HG03460 (cell line): ENCODE data around the gene TPH1.

Source experiments
- ATAC-seq: cut with Tn5 transposase; IDR thresholded peaks from one replicate; pipeline ENCODE4 v1.9.1; 2021; ENCODE audit not compliant: unreplicated experiment

The TPH1 gene

DNA sequence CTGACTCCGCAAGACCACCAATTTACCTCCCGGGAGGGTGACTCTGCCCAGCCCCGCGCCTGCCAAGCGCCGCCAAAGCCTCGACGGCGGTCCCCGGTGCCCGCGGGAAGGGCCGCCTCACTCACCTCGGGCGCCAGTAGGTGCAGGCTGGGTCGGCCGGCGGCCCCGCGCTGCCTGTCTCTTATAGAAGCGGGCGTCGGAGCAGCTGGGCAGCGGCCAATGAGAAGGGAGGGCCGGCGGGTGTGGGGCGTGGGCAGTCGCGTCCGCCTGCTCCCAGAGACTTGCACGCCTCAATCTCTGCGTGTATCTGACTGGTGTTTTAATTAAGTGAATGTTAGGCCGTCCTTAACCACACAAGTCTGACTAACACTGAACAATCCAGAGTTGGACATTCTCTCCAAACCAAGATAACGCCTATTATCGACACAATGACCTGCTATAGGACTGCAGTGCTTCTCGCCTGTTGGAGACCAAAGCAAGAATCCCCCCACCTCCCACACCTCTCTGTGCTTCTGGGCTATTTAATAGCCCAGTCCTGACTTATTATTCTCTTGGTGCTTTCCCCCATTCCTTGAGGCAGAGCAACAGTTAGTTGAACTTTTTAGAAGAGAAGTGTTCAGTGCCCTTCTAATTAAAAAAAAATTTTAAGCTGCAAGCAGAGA is at the start of gene TPH1:
TPH1 (minus strand) TSS at position 154 of the 662 bp plus-strand sequence. CDS start 5,507 bp downstream, outside the sequence.
- ATAC-seq = no peak

DNA sequence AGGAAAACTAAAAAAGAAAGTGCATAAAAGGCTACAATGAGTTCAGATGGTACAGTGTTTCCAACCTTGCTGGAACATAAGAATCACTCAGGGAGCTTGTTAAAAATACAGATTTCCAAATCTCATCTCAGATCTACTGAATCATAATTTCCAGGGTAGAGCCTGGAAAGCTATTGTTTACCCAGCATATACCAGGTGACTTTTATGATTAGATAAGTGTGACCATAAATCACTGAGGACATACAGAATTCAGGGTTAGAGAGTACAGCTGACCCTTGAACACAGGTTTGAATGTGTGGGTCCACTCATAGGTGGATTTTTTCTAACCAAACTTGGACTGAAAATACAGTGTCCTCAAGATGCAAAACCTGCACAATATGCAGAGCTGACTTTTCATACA is 47.9 kb upstream of the TPH1 start:
- no peak for ATAC-seq

DNA sequence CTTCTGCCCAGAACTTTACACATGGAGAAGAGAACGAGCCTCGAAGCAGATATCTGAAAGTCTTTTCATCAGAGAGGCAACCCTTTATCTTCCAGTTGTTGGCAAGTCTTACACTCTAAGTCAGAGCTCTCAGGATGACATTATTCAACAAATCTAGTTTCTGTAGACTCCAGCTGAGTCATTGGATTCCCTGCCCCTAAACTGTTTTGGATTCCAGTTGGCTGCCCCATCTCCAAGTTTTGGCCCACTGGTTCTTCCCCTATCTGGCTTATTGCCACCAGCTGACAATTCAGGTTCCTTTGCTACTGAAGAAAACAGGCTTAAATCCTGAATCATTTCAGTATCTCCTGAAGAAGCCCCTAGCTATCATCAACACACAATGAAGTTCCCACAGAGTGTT is 45.7 kb upstream of the TPH1 start:
- no peak for ATAC-seq

DNA sequence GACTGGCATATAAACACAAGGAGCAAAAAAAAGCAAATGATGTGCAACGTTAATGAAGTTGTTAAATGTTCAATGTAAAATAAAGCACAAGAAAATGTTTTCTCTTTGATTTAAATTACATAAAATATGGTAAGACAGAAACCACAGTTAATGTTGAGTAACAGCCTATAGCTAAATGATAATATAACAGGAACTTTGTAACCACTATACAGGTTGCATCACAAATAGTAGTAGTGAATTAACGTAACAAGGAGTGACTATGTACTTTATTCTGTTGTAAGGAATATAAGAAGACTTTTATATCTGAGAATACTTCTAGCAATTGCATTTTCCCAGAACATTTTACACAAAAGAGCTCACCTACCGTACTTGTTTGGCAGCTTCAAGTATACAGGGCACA is 42.9 kb upstream of the TPH1 start:
- no peak for ATAC-seq

DNA sequence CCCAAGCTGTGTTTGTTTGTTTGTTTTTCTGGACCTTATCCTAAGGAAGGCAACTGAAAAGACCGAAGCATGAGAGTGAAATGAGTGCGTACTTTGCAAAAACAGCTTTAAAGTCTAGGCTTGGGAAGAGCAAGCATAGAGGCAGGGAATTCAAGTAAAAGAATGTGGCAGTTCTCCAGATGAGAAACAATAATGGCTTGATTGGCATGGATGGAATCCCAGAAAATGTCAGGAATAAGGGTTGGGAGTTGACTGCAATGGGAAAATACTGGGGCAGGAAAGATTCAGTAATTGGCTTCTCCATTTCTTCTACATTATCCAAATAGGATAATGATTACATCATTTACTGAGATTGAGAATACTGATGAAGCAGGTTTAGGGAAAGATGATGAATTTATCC is 42.3 kb upstream of the TPH1 start:
- ATAC-seq = no peak

DNA sequence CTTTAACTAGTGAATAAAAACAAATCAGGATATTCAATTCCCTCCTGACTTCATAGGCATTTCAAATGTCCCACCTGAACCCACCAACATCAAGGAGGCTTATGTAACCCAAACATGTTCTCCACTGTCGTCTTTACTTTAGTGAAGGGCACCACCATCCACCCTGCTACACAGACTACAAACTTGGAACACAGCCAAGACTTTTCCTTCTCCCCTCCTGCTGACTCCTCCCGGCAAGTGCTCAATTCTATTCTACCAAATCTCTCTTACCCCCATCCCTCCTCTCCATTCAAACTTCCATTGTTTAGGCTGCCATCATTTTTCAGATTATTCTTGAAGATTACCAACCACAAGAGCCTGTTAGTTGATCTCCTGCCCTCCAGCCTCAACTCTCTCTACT is 35.5 kb upstream of the TPH1 start:
- no peak for ATAC-seq

DNA sequence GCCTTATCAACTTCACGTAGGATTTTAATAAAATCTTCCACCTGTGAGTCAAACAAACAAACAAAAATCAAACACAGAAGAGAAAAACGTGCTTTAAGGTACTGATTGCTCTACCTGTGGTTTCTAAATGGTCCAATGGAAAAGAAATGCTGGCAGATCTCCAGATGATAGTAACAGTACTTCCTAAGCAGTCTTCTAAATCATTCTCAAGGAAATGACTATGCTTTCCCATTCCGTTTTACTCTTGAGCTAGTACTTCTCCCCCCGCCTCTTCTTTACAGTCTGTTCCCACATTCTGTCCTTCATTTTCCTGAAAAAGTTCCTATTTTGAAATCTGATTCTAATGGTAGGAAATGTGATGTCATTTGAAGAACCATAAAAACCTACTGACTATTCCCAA is 34.4 kb upstream of the TPH1 start:
- no peak for ATAC-seq

DNA sequence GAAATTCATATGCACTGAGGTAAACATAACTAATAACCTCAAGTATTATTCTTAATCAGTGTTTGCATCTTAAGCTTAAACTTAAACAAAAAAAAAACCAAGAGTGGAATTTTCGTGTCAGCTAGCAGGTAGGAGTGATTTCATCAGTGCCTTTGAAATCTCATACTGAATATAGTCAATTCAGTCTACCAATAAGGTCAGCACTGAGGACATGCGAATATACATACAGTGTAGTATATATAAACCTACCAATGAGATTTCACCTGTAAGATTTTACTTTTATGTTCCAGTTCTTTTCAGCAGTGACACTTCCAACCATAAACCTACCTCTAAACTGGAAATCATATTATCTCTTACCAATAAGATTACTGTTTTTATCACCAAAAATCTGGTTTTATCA is 32.8 kb upstream of the TPH1 start:
- no peak for ATAC-seq

DNA sequence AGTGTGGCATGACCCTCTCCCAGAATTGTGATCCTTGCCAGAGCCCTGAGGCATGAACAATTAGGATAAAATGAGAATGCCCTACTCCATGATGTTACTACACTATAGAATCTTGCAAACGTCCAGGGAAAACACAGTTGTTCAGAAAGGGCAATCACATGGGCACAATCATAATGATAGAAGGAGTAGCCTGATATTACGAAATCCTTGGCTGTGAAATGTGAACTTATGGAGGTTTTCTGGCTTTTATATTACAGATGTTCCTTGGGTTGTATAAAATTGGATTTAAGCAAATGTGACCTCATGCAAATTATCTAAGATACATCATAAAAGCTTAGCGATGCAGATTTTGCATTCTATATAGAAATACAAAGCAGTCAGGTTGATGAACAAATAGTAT is 29.4 kb upstream of the TPH1 start:
- ATAC-seq = no peak

DNA sequence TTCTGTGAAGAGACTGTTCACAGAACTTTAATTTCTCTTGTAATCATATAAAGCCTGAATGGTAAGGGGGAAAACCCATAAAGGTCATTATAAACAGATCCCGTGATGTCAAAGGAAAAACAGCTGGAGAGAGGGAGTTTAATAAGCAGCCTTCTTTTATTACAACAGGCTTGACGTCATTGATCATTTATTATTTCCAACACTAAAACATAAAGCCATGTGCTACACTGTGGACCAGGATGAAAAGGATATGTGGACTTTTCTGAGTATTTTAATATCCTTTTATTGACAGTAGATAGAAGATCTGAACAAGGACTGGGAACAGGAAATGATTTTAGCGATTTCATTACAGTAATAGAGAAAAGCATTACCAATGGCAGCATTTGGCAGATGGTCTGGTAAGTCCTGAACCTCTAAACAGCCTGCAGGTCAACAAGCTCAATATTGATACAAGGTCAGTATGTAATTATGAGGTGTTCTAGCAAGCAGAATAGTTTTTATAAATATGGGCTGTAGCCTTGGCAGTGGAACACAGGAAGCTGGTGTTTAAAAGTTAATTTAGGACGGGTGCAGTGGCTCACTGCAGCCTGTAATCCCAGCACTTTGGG is 25.1 kb upstream of the TPH1 start:
- ATAC-seq = no peak

DNA sequence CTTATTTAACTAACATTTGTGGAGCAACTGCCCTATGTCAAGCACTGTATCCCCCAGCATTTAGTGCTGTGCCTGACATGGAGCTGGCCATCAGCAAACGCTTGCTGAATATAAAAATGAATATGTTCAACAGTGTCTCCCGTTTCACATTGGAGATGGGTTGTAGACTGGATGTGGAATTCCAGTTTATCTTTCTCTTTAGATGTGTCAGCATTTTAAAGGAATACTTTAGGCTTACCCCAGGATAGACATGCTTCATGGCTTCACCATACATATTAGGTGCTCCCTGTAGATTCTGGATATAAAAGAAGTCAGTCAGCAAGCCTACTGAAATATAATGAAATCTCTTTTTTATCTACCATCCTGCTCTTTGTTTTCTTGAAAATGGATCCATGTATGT is 21.3 kb upstream of the TPH1 start:
- ATAC-seq = no peak

DNA sequence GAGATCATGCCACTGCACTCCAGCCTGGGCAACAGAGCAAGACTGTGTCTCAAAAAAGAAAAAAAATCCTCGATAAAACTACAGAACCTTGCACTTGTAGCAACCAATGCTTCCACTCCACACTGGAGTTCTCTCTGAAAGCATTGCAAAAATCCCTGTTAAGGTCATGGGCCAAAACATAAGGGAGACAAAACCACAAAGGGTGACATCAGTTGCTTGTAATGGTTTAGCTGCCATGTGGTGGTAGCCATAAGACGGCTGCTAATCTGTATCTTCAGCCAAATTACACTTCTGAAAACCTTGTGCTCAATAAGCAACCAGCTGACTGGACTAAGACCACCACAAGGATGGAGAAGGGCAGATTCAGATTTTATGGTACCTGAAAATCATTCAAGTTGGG is 20.6 kb upstream of the TPH1 start:
- ATAC-seq = no peak

DNA sequence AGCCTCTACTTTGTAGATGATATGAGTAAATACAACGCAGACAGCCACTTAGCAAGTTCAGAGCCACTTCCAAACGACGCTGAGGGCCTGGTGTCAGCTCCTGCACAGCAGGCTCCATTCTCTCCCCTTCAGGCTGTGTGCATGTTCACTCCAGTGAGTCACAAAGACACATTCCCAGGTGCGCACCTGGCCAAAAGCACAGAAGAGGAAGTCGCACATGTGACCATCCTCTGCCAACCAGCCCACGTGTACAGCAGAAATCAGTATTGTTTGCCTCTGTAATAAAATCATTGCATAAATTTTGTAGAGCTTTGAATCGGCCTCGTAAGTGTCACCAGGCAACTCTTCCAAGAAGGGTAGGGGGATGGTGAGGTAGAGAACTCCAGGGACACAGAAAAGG is 19.5 kb upstream of the TPH1 start:
- ATAC-seq = no peak

DNA sequence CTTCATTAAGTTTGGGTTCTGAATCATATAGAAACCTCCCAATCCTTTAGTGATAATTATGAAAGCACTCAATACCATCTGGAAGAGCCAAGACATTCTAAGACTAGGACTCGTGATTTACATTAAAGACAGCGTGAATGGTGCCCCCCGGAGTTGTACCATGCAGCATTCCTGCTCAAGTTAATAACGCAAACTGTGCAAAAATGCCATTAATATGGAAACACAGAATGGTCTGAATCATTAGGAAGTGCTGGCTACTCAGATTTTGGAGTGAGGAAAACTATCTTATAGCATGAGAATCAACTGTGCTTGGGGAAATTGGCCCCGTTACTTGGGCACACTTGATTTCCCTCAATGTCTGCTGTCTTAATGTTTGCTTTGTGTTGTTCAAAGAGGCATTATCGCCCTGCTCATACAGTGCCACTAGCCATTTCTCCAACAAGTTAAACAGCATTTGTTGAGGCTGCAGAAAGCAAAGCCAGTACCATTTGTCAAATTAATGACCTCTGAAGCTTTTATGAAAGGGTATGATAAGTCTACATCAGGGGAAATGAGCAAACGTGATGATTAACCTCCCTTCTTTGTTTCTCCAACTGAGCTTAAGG is 18.5 kb upstream of the TPH1 start:
- ATAC-seq = no peak

DNA sequence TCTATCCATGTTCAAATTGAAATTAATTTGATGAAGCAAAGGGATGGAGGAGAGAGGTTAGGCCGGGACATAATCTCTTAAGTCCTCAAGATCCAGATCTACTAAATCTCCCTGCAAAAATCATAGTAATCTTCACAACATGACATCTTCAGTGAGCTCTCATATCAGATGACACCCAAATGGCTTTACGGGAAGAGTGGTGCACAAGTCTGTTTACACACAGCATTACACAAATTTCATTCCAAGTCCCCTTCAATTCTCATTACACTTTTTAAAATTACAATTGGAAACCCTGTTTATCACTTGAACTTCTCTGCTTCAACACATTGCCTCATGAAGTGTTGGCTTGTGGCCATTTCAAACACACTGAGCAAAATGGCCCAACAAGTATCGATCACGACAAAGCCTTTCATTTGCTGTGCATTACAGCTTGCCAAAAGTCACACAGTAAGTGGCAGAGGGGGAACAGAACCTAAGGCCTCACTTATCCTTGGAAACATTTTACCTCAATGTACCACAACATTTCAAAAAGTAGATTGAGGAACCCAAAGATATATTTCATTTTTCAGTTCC is 17.9 kb upstream of the TPH1 start:
- ATAC-seq = no peak

DNA sequence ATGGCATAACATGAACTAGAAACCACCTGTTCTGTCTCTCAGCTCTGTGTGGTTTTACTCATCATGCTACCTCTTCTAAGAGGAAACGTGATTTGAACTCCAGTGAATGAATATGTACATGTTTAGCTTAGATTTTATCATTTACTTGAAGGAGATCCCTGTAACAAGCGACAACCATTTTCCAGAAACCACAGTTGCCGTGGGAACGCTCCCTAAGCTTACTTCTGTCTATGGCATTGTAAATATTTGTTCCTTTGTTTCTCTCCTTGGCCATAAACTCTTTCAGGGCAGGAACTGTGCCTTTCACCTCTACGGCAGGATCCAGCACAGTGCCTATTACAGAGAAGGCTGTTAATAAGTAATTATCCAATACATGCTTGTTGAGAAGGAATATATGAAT is 17.1 kb upstream of the TPH1 start:
- no peak for ATAC-seq

DNA sequence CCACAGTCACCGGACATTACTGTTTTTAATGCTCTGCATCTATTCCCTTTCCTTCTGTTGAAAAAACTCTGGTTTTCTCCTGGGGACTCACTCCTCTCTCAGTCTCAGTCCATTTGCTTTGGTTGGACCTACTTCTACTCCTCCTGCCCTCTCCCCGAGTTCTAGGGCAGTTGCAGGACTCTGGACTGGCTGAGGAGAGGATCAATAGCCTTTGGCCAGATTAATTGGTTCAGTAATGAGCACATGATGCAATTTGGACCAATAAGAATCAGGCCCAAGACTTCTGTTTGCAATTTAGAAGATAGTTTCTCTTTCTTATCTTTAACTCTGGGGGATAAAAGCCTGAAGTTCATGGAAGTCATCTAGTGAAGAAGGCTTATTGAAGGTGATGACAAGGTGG is 15.3 kb upstream of the TPH1 start:
- ATAC-seq = no peak

DNA sequence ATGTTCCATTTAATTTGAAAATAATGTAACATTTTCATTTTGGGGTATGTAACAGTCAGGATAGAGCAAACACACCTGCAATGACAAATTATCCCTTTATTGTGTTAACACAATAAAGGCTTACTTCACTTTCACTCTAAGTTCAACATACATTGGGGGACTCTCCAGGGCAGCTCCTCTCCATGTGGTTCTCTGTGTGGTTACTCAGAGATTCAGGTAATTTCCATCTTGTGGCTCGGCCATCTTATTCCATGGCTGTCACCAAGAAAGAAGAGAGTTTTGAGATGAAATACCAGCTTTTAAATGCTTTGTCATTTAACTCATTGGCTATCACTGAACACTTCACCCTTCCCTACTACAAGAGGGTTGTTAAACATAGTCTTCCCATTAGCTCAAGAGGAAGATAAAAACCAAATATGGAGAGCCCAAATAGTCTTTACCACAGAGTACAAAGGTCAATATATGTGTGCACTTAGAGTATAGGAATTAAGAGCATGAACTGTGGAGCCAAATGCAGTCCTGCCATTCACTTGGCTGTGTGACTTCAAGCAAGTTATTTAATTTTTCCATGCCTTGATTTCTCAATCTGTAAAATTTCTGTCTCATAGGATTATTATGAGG is 10.6 kb upstream of the TPH1 start:
- ATAC-seq = no peak

DNA sequence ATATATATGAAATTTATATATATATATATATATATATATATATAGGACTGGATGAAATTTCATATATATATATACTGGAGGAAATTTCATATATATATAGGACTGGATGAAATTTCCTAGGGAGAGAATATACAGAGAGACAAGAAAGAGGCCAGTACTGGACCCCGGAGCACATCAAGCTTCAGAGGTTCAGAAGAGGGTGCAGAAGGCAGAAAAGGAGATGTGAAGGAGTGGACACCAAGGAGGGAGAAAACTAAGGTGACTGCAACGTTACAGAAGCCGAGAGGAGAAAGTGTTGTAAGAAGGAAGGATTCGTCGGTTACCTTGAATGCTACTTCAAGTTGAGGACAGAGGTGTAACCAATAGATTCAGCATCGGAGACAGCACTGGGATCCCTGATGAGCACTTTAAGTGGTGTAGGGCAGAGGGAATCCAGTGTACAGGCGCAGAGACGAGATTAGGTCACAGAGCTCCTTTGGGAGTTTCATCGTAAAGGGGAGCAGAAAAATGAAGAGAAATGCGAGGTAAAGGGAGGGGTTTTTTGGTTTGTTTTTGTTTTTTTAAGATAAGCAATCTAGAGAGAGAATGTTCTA is 8.5 kb upstream of the TPH1 start:
- no peak for ATAC-seq

DNA sequence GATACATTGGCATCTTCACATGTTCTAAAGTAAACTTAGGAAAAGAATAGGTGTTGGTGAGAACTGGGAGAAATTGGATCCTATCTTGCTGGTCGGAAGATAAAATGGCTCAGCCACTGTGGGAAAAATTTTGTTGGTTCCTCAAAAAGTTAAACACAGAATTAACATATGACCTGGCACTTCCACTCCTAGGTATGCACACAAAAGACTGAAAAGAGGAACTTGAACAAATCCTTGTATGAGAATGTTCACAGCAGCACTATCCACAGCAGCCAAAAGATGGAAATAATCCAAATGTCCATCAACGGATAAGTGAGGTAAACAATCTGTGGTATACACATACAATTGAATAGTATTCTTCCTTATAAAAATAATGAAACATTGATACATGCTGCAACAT is 4.8 kb upstream of the TPH1 start:
- no peak for ATAC-seq

DNA sequence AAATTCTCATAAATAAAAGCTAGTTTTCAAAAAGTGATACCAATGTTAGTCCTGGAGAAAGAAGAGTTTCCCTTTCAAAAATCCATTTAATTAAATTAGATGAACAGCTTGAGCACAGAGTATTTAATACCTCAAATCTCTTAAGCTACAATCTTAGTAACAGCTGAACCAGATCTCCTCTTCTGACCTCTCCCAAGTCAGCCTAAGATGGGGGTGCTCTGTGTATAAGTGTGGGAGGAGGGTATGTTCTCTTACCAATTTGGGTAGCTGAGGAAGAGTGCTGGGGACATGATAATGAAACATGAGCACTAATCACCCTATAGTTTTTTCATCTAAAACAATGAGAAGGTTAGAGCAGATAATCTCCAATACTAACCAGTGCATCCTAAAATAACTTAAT is 9.6 kb downstream of the TPH1 start:
- no peak for ATAC-seq

DNA sequence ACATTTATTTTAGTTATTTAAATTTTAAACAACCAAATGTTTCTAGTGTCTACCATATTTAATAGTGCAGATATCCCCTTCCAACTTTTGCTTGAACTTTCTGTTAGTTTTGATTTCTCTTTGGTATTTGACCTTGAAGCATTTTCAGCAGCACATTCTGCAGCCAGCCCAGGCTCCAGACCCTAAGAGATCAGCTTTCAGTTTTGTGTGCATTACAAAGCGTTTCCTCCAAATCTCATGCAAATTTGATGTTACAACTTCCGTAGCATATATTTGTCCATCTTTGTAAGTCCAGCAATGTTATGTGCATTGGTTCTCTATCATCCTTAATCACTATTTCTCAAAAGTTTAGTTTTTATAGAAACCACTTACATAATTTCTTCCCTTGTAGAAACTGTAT is 18.6 kb downstream of the TPH1 start:
- ATAC-seq = no peak
